Prostate gland (tissue), 2 donors: ENCODE data around the gene UCP1. TPM values are rescaled to one million over a fixed set of nuclear protein-coding genes. Genes with fewer than 3 reads are reported as not detected.
"Not testable (repeated sequence)": the region's sequence is repeated elsewhere in the genome, so short reads cannot be mapped to it uniquely, and the experiment has no call there.

ENCODE experiments used
- DNase-seq: peaks from one replicate; pipeline ENCODE4 v3.0.0-alpha.2; 2019; ENCODE audit warnings: low spot score
- H3K27ac ChIP-seq, 2 donors: fragments of 200-600 bp; sonication (generic); 2 replicates each; pipeline ENCODE4 v1.5.1; 2017 to 2019
- H3K27me3 ChIP-seq: fragments of 200-600 bp; sonication (generic); replicated peaks from 2 replicates; pipeline ENCODE4 v1.5.1; 2019; ENCODE audit not compliant: insufficient read depth
- H3K36me3 ChIP-seq, 2 donors: fragments of 200-600 bp; sonication (generic); 1 replicate in 1 of 2; 2 replicates in 1 of 2; pipeline versions ENCODE4 v1.5.1 to v1.8.1; 2017 to 2019
- H3K4me1 ChIP-seq: fragments of 200-600 bp; sonication (generic); replicated peaks from 2 replicates; pipeline ENCODE4 v1.5.1; 2019
- H3K4me3 ChIP-seq, 2 donors: fragments of 200-600 bp; sonication (generic); 2 replicates each; pipeline ENCODE4 v1.5.1; 2017 to 2019
- H3K9me3 ChIP-seq: fragments of 200-600 bp; sonication (generic); 2 replicates; pipeline ENCODE4 v1.5.1; 2017
- CTCF ChIP-seq, 4 experiments: fragments of 200-600 bp in 2 of 4; fragments of 450-650 bp in 2 of 4; sonication (generic) in 2 of 4; IDR thresholded peaks; 1 replicate in 3 of 4; 2 replicates in 1 of 4; pipeline ENCODE4 v1.5.1; 2016 to 2019; ENCODE audit warnings: antibody characterized with exemption in 4 of 4, mild to moderate bottlenecking in 2 of 4, moderate library complexity in 2 of 4
- POLR2A ChIP-seq: fragments of 450-650 bp; IDR thresholded peaks from one replicate; pipeline ENCODE4 v1.6.1; 2016; ENCODE audit warnings: antibody characterized with exemption, mild to moderate bottlenecking
- POLR2AphosphoS5 ChIP-seq: sonication (generic); formaldehyde crosslinking; IDR thresholded peaks from one replicate; pipeline ENCODE4 v1.6.1; 2017; ENCODE audit warnings: antibody characterized with exemption
- WGBS: methylation state at CpG from one replicate; pipeline ENCODE4 v1.1.5; 2018; 5-methylcytosine and 5-hydroxymethylcytosine counted together
- intact Hi-C: fragments of 100-400 bp; cut with DNase I; formaldehyde crosslinking; loops from one replicate; pipeline ENCODE4 v1.14.2; 2022
- small RNA-seq, 2 donors: library from RNA; depleted of rRNA; stranded (forward); fragments of <200 nt; gene quantifications; one replicate each; pipeline ENCODE3, GENCODE V24; 2016
- total RNA-seq, 2 donors: library from RNA; depleted of rRNA; stranded (reverse); fragments of >200 nt; gene quantifications; one replicate each; pipeline ENCODE4 v1.1.0, GENCODE V29; 2016

The UCP1 gene
- total RNA-seq, 2 donors from 2014 or later = not detected

- TF ChIP-seq POLR2AphosphoS5 = peak; percentile 90
- peak; percentile 45 to 94 (median 88) for TF ChIP-seq CTCF (IDR thresholded peaks at IDR 0.05)
- peak; percentile 46 for TF ChIP-seq POLR2A
- H3K4me1 ChIP-seq = no peaks in the 10 kb centered on the region
- intact Hi-C loops = loop anchor here (10.0 kb wide), 1 partner anchor 149 kb away; the partner anchor contains the start of gene SCOC
- under 1% methylated on average over 71 of the region's 77 CpGs for WGBS
- peak; percentile 97 for DNase-seq
- H3K27me3 ChIP-seq = no peaks in the 10 kb centered on the region
- H3K9me3 ChIP-seq = no peaks in the 10 kb centered on the region
- no peaks in the 10 kb centered on the region for H3K36me3 ChIP-seq
- H3K4me3 ChIP-seq = peak within 1 kb of the TSS; percentile 67 to 99
- H3K27ac ChIP-seq = peak within 1 kb of the TSS; percentile 65 to 81
These were observed 44.7 kb downstream of the UCP1 start, which contains the start of gene ELMOD2 for GRCh38 chr4:140523857-140524742. Gene ELMOD2, plus strand, starts transcription at chr4:140524168. Its CDS starts 1,261 bp downstream, at chr4:140525429.

- no peaks in the 10 kb centered on the region for H3K4me1 ChIP-seq
- DNase-seq = no peak
- intact Hi-C loops = loop anchor here (10.0 kb wide), 1 partner anchor 149 kb away; the partner anchor contains the start of gene SCOC
- no peaks in the 10 kb centered on the region for H3K36me3 ChIP-seq
- H3K27me3 ChIP-seq = no peaks in the 10 kb centered on the region
- H3K27ac ChIP-seq = peak overlapping the region; percentile 65 to 81
- no peaks in the 10 kb centered on the region for H3K9me3 ChIP-seq
- peak overlapping the region; percentile 67 to 99 for H3K4me3 ChIP-seq
- no peak for TF ChIP-seq POLR2AphosphoS5
- TF ChIP-seq POLR2A = no peak
- no peak for TF ChIP-seq CTCF (IDR thresholded peaks at IDR 0.05)
- WGBS = 5% methylated on average over 8 of the region's 8 CpGs
These were observed 45.3 kb downstream of the UCP1 start for GRCh38 chr4:140523370-140523856.

- no peak overlapping the region for H3K27ac ChIP-seq
- no peaks in the 10 kb centered on the region for H3K36me3 ChIP-seq
- H3K4me1 ChIP-seq = no peaks in the 10 kb centered on the region
- no peaks in the 10 kb centered on the region for H3K27me3 ChIP-seq
- intact Hi-C loops = no loop called here
- H3K4me3 ChIP-seq = no peak overlapping the region
- no peak for TF ChIP-seq CTCF (IDR thresholded peaks at IDR 0.05)
- no peak for TF ChIP-seq POLR2AphosphoS5
- TF ChIP-seq POLR2A = no peak
- 15% methylated on average over 1 of the region's 1 CpG for WGBS
- no peak for DNase-seq
- H3K9me3 ChIP-seq = no peaks in the 10 kb centered on the region
These were observed 53.3 kb downstream of the UCP1 start for GRCh38 chr4:140515423-140515822.

DNA sequence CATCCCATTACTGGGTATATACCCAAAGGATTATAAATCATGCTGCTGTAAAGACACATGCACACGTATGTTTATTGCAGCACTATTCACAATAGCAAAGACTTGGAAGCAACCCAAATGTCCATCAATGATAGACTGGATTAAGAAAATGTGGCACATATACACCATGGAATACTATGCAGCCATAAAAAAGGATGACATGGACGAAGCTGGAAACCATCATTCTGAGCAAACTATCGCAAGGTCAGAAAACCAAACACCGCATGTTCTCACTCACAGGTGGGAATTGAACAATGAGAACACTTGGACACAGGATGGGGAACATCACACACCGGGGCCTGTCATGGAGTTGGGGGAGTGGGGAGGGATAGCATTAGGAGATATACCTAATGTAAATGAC lies 55.0 kb downstream of the UCP1 start:
- H3K36me3 ChIP-seq, intact Hi-C loops, H3K4me1 ChIP-seq, H3K27me3 ChIP-seq, H3K4me3 ChIP-seq, DNase-seq, H3K9me3 ChIP-seq, H3K27ac ChIP-seq: not testable (repeated sequence)
- 91% methylated on average over 5 of the region's 5 CpGs for WGBS

Small RNA genes within 50 kb of the gene (small RNA-seq; reads per million reads assigned to genes)
- 0 reads per million in 2 donors for gene AC108019.1
- gene RN7SL152P = 0 reads per million in 2 donors

Other genes starting within 250 kb of the UCP1 start
- 10 to 100 TPM; 28.2 to 58.8 TPM for gene SCOC, start 195.3 kb downstream of the UCP1 start, total RNA-seq
- 10 to 100 TPM; 20.7 to 42.1 TPM for gene CLGN, start 141.3 kb downstream of the UCP1 start, total RNA-seq
- 1 to 10 TPM in 1 of 2 donors, not detected in 1; 3.2 TPM for gene MGAT4D, start 70.7 kb downstream of the UCP1 start, total RNA-seq
- gene ELMOD2, start 44.8 kb downstream of the UCP1 start, total RNA-seq = 10 to 100 TPM; 35.0 to 39.2 TPM
- gene TBC1D9, start 187.4 kb upstream of the UCP1 start, total RNA-seq = 10 to 100 TPM; 28.6 to 34.2 TPM